HL-60 (cell line): ENCODE measurements around the gene TRABD2B.

Experiments
- DNase-seq, 2 experiments: peaks; one replicate each; pipeline ENCODE4 v3.0.0-alpha.2; 2010 to 2020; ENCODE audit warnings: low read depth in 1 of 2, low spot score in 1 of 2
- H3K27ac ChIP-seq: fragments of 250-450 bp; sonication (Bioruptor Pico); replicated peaks from 2 replicates; pipeline ENCODE4 v1.5.1; 2020; ENCODE audit warnings: mild to moderate bottlenecking, moderate library complexity
- H3K27me3 ChIP-seq: fragments of 250-450 bp; sonication (Bioruptor Pico); 2 replicates; pipeline ENCODE4 v1.5.1; 2021; ENCODE audit warnings: mild to moderate bottlenecking, moderate library complexity; ENCODE audit not compliant: insufficient read depth, poor library complexity, severe bottlenecking
- H3K4me3 ChIP-seq: replicated peaks from 2 replicates; pipeline ENCODE4 v1.5.1; 2011; ENCODE audit warnings: mild to moderate bottlenecking, control low read depth, low read length; ENCODE audit not compliant: insufficient read depth
- CTCF ChIP-seq: IDR thresholded peaks from one replicate; pipeline ENCODE4 v1.5.1; 2011; ENCODE audit warnings: low read length, control low read depth, inconsistent platforms; ENCODE audit not compliant: insufficient read depth
- GABPA ChIP-seq: IDR thresholded peaks from 2 replicates; pipeline ENCODE4 v1.6.1; 2012; ENCODE audit warnings: low read depth
- POLR2AphosphoS5 ChIP-seq: IDR thresholded peaks from 2 replicates; pipeline ENCODE4 v1.6.1; 2012; ENCODE audit warnings: low read depth
- REST ChIP-seq: IDR thresholded peaks from 2 replicates; pipeline ENCODE4 v1.6.1; 2012; ENCODE audit warnings: low read depth; ENCODE audit not compliant: insufficient replicate concordance
- SPI1 ChIP-seq: IDR thresholded peaks from 2 replicates; pipeline ENCODE4 v1.6.1; 2012; ENCODE audit warnings: low read depth, mild to moderate bottlenecking, borderline replicate concordance

The TRABD2B gene

GRCh38 chr1:47821760-47822159 lies 175.4 kb downstream of the TRABD2B start:
- no peak for TF ChIP-seq GABPA
- TF ChIP-seq POLR2AphosphoS5: no peak
- no peak for TF ChIP-seq CTCF
- TF ChIP-seq SPI1: no peak
- no peak for TF ChIP-seq REST
- DNase-seq: no peak
- Histone ChIP-seq H3K27ac (no peak overlapping the region), H3K27me3 (no peaks in the 10 kb centered on the region), H3K4me3 (no peak overlapping the region)

GRCh38 chr1:47819574-47819888 lies 177.7 kb downstream of the TRABD2B start:
- TF ChIP-seq CTCF (no peak), POLR2AphosphoS5 (no peak), GABPA (no peak), REST (no peak), SPI1 (no peak)
- Histone ChIP-seq H3K27me3 (no peaks in the 10 kb centered on the region), H3K27ac (no peak overlapping the region), H3K4me3 (no peak overlapping the region)
- DNase-seq: no peak

- no peaks in the 10 kb centered on the region for H3K27me3 ChIP-seq
- no peak overlapping the region for H3K27ac ChIP-seq
- H3K4me3 ChIP-seq: no peak overlapping the region
- no peak for TF ChIP-seq POLR2AphosphoS5
- no peak for TF ChIP-seq GABPA
- no peak for TF ChIP-seq REST
- no peak for TF ChIP-seq CTCF
- TF ChIP-seq SPI1: no peak
- DNase-seq: no peak
Observed at GRCh38 chr1:47818682-47819573, 178.3 kb downstream of the TRABD2B start.
